Lower leg skin (tissue), 3 donors: ENCODE data around the gene JARID2.

ENCODE experiments used
- CTCF ChIP-seq, 3 donors: fragments of 450-650 bp; IDR thresholded peaks; one replicate each; pipeline ENCODE4 v1.5.1; 2016; ENCODE audit warnings: antibody characterized with exemption in 3 of 3, mild to moderate bottlenecking in 3 of 3, moderate library complexity in 2 of 3
- POLR2A ChIP-seq, 2 donors: fragments of 450-650 bp; IDR thresholded peaks; one replicate each; pipeline ENCODE4 v1.6.1; 2016 to 2017; ENCODE audit warnings: antibody characterized with exemption in 2 of 2, mild to moderate bottlenecking in 1 of 2, moderate library complexity in 1 of 2

- TF ChIP-seq CTCF (IDR thresholded peaks at IDR 0.05) (no peak), POLR2A (IDR thresholded peaks at IDR 0.05) (no peak)
Measured at GRCh38 chr6:15282334-15282733, 36.5 kb downstream of the JARID2 start.
